NCI-H748 (cell line): ENCODE data around the gene JAGN1.
A peak's percentile ranks its signal among the peaks of the same experiment; 100 is the strongest.
"Not testable (repeated sequence)": the region's sequence is repeated elsewhere in the genome, so short reads cannot be mapped to it uniquely, and the experiment has no call there.

Source experiments
- DNase-seq: peaks from one replicate; lab custom pipeline; 2025; ENCODE audit not compliant: unreplicated experiment; lab: John Stamatoyannopoulos, UW

JAGN1 gene

GRCh38 chr3:9916734-9917680 is 26.6 kb downstream of the JAGN1 start, which contains the start of gene IL17RC:
IL17RC (plus strand) TSS chr3:9917098; CDS start chr3:9917316, 218 bp downstream.
- peak; percentile 81 for DNase-seq

GRCh38 chr3:9917820-9918219 is 27.4 kb downstream of the JAGN1 start:
- no peak for DNase-seq

- DNase-seq, result no peak
These were observed 28.0 kb downstream of the JAGN1 start for GRCh38 chr3:9918261-9919038.

- DNase-seq, result no peak
These were observed 37.7 kb downstream of the JAGN1 start for GRCh38 chr3:9928158-9928557.

GRCh38 chr3:9930804-9931418 is 40.5 kb downstream of the JAGN1 start:
- no peak for DNase-seq

GRCh38 chr3:9932535-9932842 is 42.1 kb downstream of the JAGN1 start:
- DNase-seq, result no peak

GRCh38 chr3:9932843-9933560 is 42.6 kb downstream of the JAGN1 start:
- DNase-seq, result peak; percentile 81

GRCh38 chr3:9933561-9934234 is 43.3 kb downstream of the JAGN1 start, which contains the start of gene CRELD1:
CRELD1 (plus strand) TSS chr3:9933834; CDS start chr3:9934439, 605 bp downstream.
- DNase-seq, result peak; percentile 94

- peak; percentile 43 for DNase-seq
These were observed 43.8 kb downstream of the JAGN1 start for GRCh38 chr3:9934235-9934621.

- no peak for DNase-seq
These were observed 44.6 kb downstream of the JAGN1 start for GRCh38 chr3:9934993-9935392.

- DNase-seq, result no peak
These were observed 45.6 kb downstream of the JAGN1 start for GRCh38 chr3:9935966-9936510.

- no peak for DNase-seq
These were observed 47.3 kb downstream of the JAGN1 start for GRCh38 chr3:9937486-9938238.

- DNase-seq, result no peak
These were observed 48.6 kb downstream of the JAGN1 start for GRCh38 chr3:9938966-9939365.

- not testable (repeated sequence) for DNase-seq
These were observed 49.5 kb downstream of the JAGN1 start for GRCh38 chr3:9939906-9940305.

GRCh38 chr3:9940746-9941145 is 50.3 kb downstream of the JAGN1 start:
- DNase-seq, result no peak

GRCh38 chr3:9942164-9942563 is 51.8 kb downstream of the JAGN1 start:
- no peak for DNase-seq

GRCh38 chr3:9942934-9943690 is 52.7 kb downstream of the JAGN1 start:
- no peak for DNase-seq
